Heart left ventricle (tissue), 16 donors: ENCODE results near the gene CREB3. TPM values are rescaled to one million over a fixed set of nuclear protein-coding genes. Genes with fewer than 3 reads are reported as not detected.

Experiments
- ATAC-seq, 4 donors: fragments of 200-7000 bp; cut with Tn5 transposase; one replicate each; pipeline ENCODE4 v1.9.1; 2020 to 2022; ENCODE audit warnings: moderate library complexity in 4 of 4, mild to moderate bottlenecking in 3 of 4, moderate number of reproducible peaks in 1 of 4
- DNase-seq, 5 donors: peaks; one replicate each; pipeline ENCODE4 v3.0.0-alpha.2; 2020
- H3K27ac ChIP-seq, 12 donors: fragments of 200-600 bp; sonication (generic) in 4 of 12; one replicate each; pipeline versions ENCODE4 v1.5.0 to v1.8.0; 2016 to 2022; ENCODE audit warnings: mild to moderate bottlenecking in 2 of 12
- H3K27me3 ChIP-seq, 9 donors: fragments of 200-600 bp; sonication (generic) in 2 of 9; one replicate each; pipeline versions ENCODE4 v1.5.1 to v1.8.0; 2016 to 2022; ENCODE audit warnings: mild to moderate bottlenecking in 3 of 9
- H3K36me3 ChIP-seq, 9 donors: fragments of 200-600 bp; sonication (generic) in 2 of 9; one replicate each; pipeline versions ENCODE4 v1.5.0 to v1.8.0; 2018 to 2022; ENCODE audit warnings: mild to moderate bottlenecking in 2 of 9
- H3K4me1 ChIP-seq, 12 donors: fragments of 200-600 bp; sonication (generic) in 4 of 12; one replicate each; pipeline versions ENCODE4 v1.5.0 to v1.8.0; 2016 to 2022; ENCODE audit warnings: mild to moderate bottlenecking in 3 of 12
- H3K4me3 ChIP-seq, 12 donors: fragments of 200-600 bp; sonication (generic) in 4 of 12; one replicate each; pipeline versions ENCODE4 v1.5.0 to v1.8.0; 2017 to 2022; ENCODE audit warnings: mild to moderate bottlenecking in 9 of 12, moderate library complexity in 4 of 12
- H3K9me3 ChIP-seq, 12 donors: fragments of 200-600 bp; sonication (generic) in 4 of 12; one replicate each; pipeline versions ENCODE4 v1.5.0 to v1.8.0; 2016 to 2022; ENCODE audit warnings: mild to moderate bottlenecking in 1 of 12
- POLR2A ChIP-seq, 2 donors: fragments of 450-650 bp; IDR thresholded peaks; one replicate each; pipeline ENCODE4 v1.6.1; 2017; ENCODE audit warnings: antibody characterized with exemption in 2 of 2, mild to moderate bottlenecking in 2 of 2, moderate library complexity in 2 of 2
- WGBS, 4 donors: extraction: QIAGEN DNeasy Blood & Tissue Kit in 2 of 4; methylation state at CpG; one replicate each; pipeline versions ENCODE4 v1.1.5 to v1.1.7; 2013 to 2018; 5-methylcytosine and 5-hydroxymethylcytosine counted together
- intact Hi-C, 10 donors: fragments of 100-400 bp; cut with DNase I; formaldehyde crosslinking; loops; one replicate each; pipeline versions ENCODE4 v1.11.1 to v1.14.2; 2022
- polyA plus RNA-seq, 2 donors: library from polyadenylated mRNA; stranded (reverse); fragments of 200-250 nt; gene quantifications; one replicate each; pipeline ENCODE4 v1.2.3, GENCODE V29; 2013
- total RNA-seq, 9 donors: library from RNA; depleted of rRNA in 2 of 9; stranded (reverse); fragments of >200 nt in 2 of 9; fragmentation: NEBNext Ultra II Directional in 3 of 9; extraction: Animal tissue kit (Norgen Biotek cat#: 25700) in 3 of 9; gene quantifications; one replicate each; pipeline versions ENCODE4 v1.1.0 to v1.2.4, GENCODE V29; 2016 to 2023
- TF ChIP-seq, protein P1 (sequence below), 12 donors: fragments of 200-600 bp; sonication (generic) in 4 of 12; IDR thresholded peaks; one replicate each; pipeline versions ENCODE4 v1.5.0 to v1.8.0; 2018 to 2022; ENCODE audit warnings: antibody characterized with exemption in 12 of 12, mild to moderate bottlenecking in 5 of 12
- donor health status: ischemic (EF 13 %, LVEDD 7.1; RV severe dilation, severe dysfunction).
- donor health status: healthy with polysubstance abuse.
- donor health status: DM: no; HTN: yes; CAD: no.
- donor health status: DM: no; HTN: no; CAD: no.
- donor health status: ischemic (EF 25% LVEDD 6.9; RV normal size, moderate dysfunction).
- donor health status: ischemic (EF 25% LVEDD 5.7; RV mildly dilated, moderate dysfunction).
- donor health status: healthy.
- donor health status: DM: yes; HTN: yes; CAD: no.
- donor health status: ischemic (EF 35%, LVEDD 5.7; RV mildly dilated, moderate dysfunction).
- donor health status: nonischemic (EF 11% LVEDD 7.7; RV severe dilation, severe dysfunction).
- donor health status: DM: yes; HTN: yes; CAD: no.
- donor health status: PGD.
- donor health status: ischemic (EF 29% LVEDD 5.4; RV normal size, mild dysfunction).
- donor health status: nonischemic (EF 23%, LVEDD 6.1; RV moderate dilation, normal function).

CREB3 gene
- total and polyA plus RNA-seq, 11 donors: 16.1 to 49.4 (median 26.7) TPM

DNA sequence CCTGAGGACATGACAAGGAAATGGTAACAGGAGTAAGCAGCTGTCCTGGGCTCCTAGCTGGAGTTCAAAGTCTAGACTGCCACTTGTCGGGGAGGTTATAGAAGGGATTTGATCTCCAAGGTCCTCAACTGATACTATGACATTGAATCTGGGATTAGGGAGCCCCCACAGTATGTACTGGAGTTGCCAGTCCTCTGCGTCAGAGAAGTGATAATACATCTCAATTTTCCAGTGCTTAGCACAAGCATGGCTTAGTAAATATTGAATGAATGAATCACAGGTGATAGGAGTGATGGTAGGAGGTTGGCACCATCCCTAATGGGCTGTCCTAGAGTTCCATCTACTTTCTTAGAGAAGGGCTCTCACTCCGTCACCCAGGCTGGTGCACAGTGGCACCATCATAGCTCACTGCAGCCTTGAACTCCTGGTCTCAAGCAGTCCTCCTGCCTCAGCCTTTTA lies 36.5 kb upstream of the CREB3 start:
- H3K9me3 ChIP-seq: no peaks in the 10 kb centered on the region
- TF ChIP-seq POLR2A (IDR thresholded peaks at IDR 0.05): no peak
- TF ChIP-seq, protein P1, sequence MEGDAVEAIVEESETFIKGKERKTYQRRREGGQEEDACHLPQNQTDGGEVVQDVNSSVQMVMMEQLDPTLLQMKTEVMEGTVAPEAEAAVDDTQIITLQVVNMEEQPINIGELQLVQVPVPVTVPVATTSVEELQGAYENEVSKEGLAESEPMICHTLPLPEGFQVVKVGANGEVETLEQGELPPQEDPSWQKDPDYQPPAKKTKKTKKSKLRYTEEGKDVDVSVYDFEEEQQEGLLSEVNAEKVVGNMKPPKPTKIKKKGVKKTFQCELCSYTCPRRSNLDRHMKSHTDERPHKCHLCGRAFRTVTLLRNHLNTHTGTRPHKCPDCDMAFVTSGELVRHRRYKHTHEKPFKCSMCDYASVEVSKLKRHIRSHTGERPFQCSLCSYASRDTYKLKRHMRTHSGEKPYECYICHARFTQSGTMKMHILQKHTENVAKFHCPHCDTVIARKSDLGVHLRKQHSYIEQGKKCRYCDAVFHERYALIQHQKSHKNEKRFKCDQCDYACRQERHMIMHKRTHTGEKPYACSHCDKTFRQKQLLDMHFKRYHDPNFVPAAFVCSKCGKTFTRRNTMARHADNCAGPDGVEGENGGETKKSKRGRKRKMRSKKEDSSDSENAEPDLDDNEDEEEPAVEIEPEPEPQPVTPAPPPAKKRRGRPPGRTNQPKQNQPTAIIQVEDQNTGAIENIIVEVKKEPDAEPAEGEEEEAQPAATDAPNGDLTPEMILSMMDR (IDR thresholded peaks at IDR 0.05): no peak
- peak in 1 of 4 donors; percentile 4 for ATAC-seq
- no peaks in the 10 kb centered on the region for H3K27me3 ChIP-seq
- intact Hi-C loops: loop anchor here in 4 of 10 donors (5.0 to 10.0 kb wide), 3 partner anchors 34 to 91 kb away; partner anchors contain the start of genes CREB3 (in 1 of the 4), TESK1 (in 1 of the 4) and TLN1 (in 1 of the 4)
- no peak overlapping the region for H3K4me3 ChIP-seq
- peaks cover 2 to 61% (median 53%) of the 10 kb centered on the region in 9 donors for H3K36me3 ChIP-seq
- peak overlapping the region in 3 of 12 donors; percentile 14 to 98 (median 28) for H3K27ac ChIP-seq
- 89 to 95% (median 93%) methylated on average over 3 of the region's 3 CpGs for WGBS, 4 donors
- H3K4me1 ChIP-seq: peaks cover 0 to 16% (median 8%) of the 10 kb centered on the region in 12 donors
- DNase-seq: peak in 1 of 5 donors; percentile 23

DNA sequence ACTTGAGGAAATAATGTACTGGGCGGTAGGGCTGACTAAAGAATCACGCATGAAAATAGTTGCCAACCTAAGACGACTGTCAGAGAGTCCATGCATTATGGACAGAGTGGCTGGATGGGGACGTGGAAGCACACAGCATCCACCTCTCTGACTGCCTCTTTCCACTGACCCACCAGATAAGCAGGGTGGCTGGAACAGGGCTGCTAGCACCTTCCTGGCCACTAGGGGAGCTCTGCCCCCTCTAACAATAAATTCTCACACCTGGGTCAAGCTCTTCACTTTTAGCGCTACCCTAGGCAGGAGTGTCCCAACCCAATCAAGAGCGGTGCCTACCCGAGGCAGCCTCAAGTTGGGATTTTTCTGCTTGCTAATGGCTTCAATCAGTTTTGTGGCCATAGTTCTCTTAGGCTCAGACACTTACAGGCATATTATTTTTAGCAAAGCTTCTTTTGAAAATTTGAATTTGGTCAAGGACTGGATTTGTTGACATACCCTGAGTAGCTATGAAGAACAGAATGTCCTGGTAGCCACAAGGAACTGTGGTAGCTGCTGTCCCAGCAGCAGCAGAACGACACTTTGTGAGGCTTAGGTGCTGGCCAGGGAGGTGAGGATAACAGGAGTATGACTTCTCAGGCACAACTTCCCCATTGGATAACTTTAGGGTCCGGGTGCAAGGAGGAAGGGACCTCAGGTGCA lies 35.8 kb upstream of the CREB3 start:
- peaks cover 2 to 68% (median 60%) of the 10 kb centered on the region in 9 donors for H3K36me3 ChIP-seq
- DNase-seq: peak in 4 of 5 donors; percentile 44 to 59 (median 54)
- intact Hi-C loops: loop anchor here in 4 of 10 donors (5.0 to 10.0 kb wide), 3 partner anchors 34 to 92 kb away; partner anchors contain the start of genes CREB3 (in 1 of the 4), TESK1 (in 1 of the 4) and TLN1 (in 1 of the 4)
- peak overlapping the region in 4 of 12 donors; percentile 14 to 98 (median 24) for H3K27ac ChIP-seq
- H3K27me3 ChIP-seq: no peaks in the 10 kb centered on the region
- H3K4me1 ChIP-seq: peaks cover 0 to 13% (median 5%) of the 10 kb centered on the region in 12 donors
- peak; percentile 49 to 75 (median 73) for ATAC-seq
- no peak overlapping the region for H3K4me3 ChIP-seq
- no peaks in the 10 kb centered on the region for H3K9me3 ChIP-seq
- WGBS, 4 donors: 38 to 43% (median 40%) methylated on average over 9 of the region's 9 CpGs
- no peak for TF ChIP-seq POLR2A (IDR thresholded peaks at IDR 0.05)
- TF ChIP-seq, protein P1 (IDR thresholded peaks at IDR 0.05): peak; percentile 82 to 94 (median 88)

DNA sequence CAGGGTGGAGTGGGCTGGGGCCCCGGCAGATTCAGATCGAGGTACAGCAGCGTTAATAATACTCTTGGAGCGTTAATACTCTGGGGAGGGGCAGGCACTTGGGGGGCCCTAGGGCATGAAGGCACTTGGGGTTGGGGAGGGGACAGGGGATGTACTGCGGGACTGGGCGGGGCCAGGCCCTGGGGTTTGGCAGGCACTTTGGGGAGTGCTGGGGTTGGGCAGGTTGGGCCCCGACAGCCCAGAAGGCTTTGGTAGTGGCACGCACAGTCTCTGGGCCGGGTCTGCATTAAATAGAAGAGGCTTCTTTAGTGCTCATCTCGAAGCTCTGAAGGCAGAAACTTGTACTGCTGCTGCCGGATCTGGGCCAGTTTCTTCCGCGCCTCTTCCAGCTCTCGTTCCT lies 35.0 kb upstream of the CREB3 start:
- Histone ChIP-seq H3K4me1 (peaks cover 0 to 12% (median 4%) of the 10 kb centered on the region in 12 donors), H3K4me3 (no peak overlapping the region), H3K36me3 (peaks cover 2 to 76% (median 68%) of the 10 kb centered on the region in 9 donors), H3K9me3 (no peaks in the 10 kb centered on the region), H3K27ac (peak overlapping the region in 1 of 12 donors; percentile 98), H3K27me3 (no peaks in the 10 kb centered on the region)
- intact Hi-C loops: loop anchor here in 4 of 10 donors (5.0 to 10.0 kb wide), 3 partner anchors 35 to 93 kb away; partner anchors contain the start of genes CREB3 (in 1 of the 4), TESK1 (in 1 of the 4) and TLN1 (in 1 of the 4)
- peak in 2 of 5 donors; percentile 18 to 21 for DNase-seq
- no peak for TF ChIP-seq POLR2A (IDR thresholded peaks at IDR 0.05)
- TF ChIP-seq, protein P1 (IDR thresholded peaks at IDR 0.05): no peak
- 78 to 82% (median 79%) methylated on average over 12 to 14 of the region's 14 CpGs for WGBS, 4 donors
- ATAC-seq: peak in 1 of 4 donors; percentile 3

DNA sequence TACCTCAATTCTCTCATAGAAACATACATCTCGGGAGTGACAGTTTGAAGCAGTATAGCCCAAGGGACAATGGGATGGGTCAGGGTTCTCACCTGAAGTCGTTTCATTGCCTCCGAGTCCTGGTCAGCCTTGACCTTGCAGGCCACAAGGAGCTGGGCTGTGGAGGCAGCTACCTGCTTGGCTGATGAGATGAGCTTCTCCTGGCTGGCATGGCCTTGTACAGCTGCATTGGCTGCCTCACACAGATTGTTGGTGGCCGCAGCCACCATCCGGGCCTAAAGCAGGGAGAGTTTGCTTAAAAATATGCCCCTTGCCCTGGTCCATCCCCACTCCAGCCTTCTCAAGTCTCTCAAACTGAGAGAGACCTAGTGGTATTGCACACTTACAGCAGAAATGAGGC lies 34.2 kb upstream of the CREB3 start:
- intact Hi-C loops: loop anchor here in 4 of 10 donors (5.0 to 10.0 kb wide), 3 partner anchors 34 to 93 kb away; partner anchors contain the start of genes CREB3 (in 1 of the 4), TESK1 (in 1 of the 4) and TLN1 (in 1 of the 4)
- peaks cover 2 to 83% (median 76%) of the 10 kb centered on the region in 9 donors for H3K36me3 ChIP-seq
- TF ChIP-seq, protein P1 (IDR thresholded peaks at IDR 0.05): no peak
- no peak for TF ChIP-seq POLR2A (IDR thresholded peaks at IDR 0.05)
- H3K27me3 ChIP-seq: no peaks in the 10 kb centered on the region
- peak in 2 of 5 donors; percentile 20 to 22 for DNase-seq
- no peak overlapping the region for H3K4me3 ChIP-seq
- WGBS, 4 donors: 87 to 93% (median 89%) methylated on average over 4 to 5 of the region's 5 CpGs
- peaks cover 0 to 12% (median 4%) of the 10 kb centered on the region in 12 donors for H3K4me1 ChIP-seq
- H3K27ac ChIP-seq: peak overlapping the region in 1 of 12 donors; percentile 98
- no peaks in the 10 kb centered on the region for H3K9me3 ChIP-seq
- ATAC-seq: no peak
